Neural progenitor cell (in vitro differentiated cells): ENCODE data around the gene PRG3.

Experiments used
- CTCF ChIP-seq: fragments of 200-600 bp; sonication (generic); IDR thresholded peaks from 2 replicates; pipeline ENCODE4 v1.5.1; 2017; ENCODE audit warnings: antibody characterized with exemption, mild to moderate bottlenecking
- EZH2 ChIP-seq: fragments of 200-600 bp; sonication (generic); IDR thresholded peaks from 2 replicates; pipeline ENCODE4 v1.6.1; 2017; ENCODE audit warnings: antibody characterized with exemption, mild to moderate bottlenecking, moderate library complexity

- TF ChIP-seq CTCF (no peak), EZH2 (no peak)
Measured at GRCh38 chr11:57396744-57397143, 15.8 kb upstream of the PRG3 start.
